ENCODE results near the gene ADGRG3. TPM values are rescaled to one million over a fixed set of nuclear protein-coding genes. Genes with fewer than 3 reads are reported as not detected.
A peak's percentile ranks its signal among the peaks of the same experiment; 100 is the strongest.

Gene ADGRG3
- total and polyA plus RNA-seq, 2 of the 13 experiments (the other 11 are each of a cell fraction or from before 2014, with no cell fraction given): 2.7 to 11.8 TPM

DNA sequence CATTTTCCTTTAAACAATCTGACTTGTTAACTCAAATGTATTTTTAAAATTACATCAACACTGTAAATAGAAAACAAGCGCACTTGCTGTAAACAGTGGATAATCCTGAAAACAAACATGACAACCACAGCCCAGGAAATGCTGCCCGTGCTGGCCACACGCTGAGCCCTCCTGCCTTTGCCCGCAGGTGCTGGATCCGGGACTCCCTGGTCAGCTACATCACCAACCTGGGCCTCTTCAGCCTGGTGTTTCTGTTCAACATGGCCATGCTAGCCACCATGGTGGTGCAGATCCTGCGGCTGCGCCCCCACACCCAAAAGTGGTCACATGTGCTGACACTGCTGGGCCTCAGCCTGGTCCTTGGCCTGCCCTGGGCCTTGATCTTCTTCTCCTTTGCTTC is 6.6 kb upstream of the ADGRG3 start (continued):
- TF ChIP-seq ZNF292 (CRISPR knock-in tag; IDR thresholded peaks at IDR 0.05; ENCODE audit: borderline replicate concordance, low read depth) (peak; percentile 48; the same call in 1 of the 2 replicates), KDM5B (CRISPR knock-in tag; IDR thresholded peaks at IDR 0.05; ENCODE audit: borderline replicate concordance) (peak; percentile 34; the same call in 1 of the 2 replicates), PHF20 (CRISPR knock-in tag; IDR thresholded peaks at IDR 0.05) (peak; percentile 47; the same call in 1 of the 2 replicates), ZNF563 (CRISPR knock-in tag; IDR thresholded peaks at IDR 0.05) (no peak), KLF11 (CRISPR knock-in tag; IDR thresholded peaks at IDR 0.05) (no peak), SPEN (CRISPR knock-in tag; IDR thresholded peaks at IDR 0.05; ENCODE audit: low read depth) (peak; percentile 17; the same call in 1 of the 2 replicates), RFXANK (CRISPR knock-in tag; IDR thresholded peaks at IDR 0.05) (no peak), HIVEP1 (CRISPR knock-in tag; IDR thresholded peaks at IDR 0.05) (0 out of 2 replicates have a peak, but pooled peaks have one; percentile 15), PHF21A (CRISPR knock-in tag; IDR thresholded peaks at IDR 0.05) (0 out of 2 replicates have a peak, but pooled peaks have one; percentile 23), FOXP1 (IDR thresholded peaks at IDR 0.05) (no peak), FOXP1 (CRISPR knock-in tag; IDR thresholded peaks at IDR 0.05) (peak; percentile 43; the same call in 1 of the 2 replicates), SALL1 (CRISPR knock-in tag; IDR thresholded peaks at IDR 0.05) (0 out of 2 replicates have a peak, but pooled peaks have one; percentile 5), PHF5A (CRISPR knock-in tag; IDR thresholded peaks at IDR 0.05; ENCODE audit: low read depth, unreplicated experiment) (peak; percentile 26), ESRRA (CRISPR knock-in tag; IDR thresholded peaks at IDR 0.05; ENCODE audit: low read depth) (0 out of 2 replicates have a peak, but pooled peaks have one; percentile 16), NCOA1 (CRISPR knock-in tag; IDR thresholded peaks at IDR 0.05) (no peak)
- TF ChIP-seq, protein P1, sequence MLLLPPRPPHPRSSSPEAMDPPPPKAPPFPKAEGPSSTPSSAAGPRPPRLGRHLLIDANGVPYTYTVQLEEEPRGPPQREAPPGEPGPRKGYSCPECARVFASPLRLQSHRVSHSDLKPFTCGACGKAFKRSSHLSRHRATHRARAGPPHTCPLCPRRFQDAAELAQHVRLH (CRISPR knock-in tag; IDR thresholded peaks at IDR 0.05; ENCODE audit: borderline replicate concordance, low read depth): 0 out of 2 replicates have a peak, but pooled peaks have one; percentile 15
- TF ChIP-seq, protein P2, sequence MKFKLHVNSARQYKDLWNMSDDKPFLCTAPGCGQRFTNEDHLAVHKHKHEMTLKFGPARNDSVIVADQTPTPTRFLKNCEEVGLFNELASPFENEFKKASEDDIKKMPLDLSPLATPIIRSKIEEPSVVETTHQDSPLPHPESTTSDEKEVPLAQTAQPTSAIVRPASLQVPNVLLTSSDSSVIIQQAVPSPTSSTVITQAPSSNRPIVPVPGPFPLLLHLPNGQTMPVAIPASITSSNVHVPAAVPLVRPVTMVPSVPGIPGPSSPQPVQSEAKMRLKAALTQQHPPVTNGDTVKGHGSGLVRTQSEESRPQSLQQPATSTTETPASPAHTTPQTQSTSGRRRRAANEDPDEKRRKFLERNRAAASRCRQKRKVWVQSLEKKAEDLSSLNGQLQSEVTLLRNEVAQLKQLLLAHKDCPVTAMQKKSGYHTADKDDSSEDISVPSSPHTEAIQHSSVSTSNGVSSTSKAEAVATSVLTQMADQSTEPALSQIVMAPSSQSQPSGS (CRISPR knock-in tag; IDR thresholded peaks at IDR 0.05): no peak
- TF ChIP-seq, protein P3, sequence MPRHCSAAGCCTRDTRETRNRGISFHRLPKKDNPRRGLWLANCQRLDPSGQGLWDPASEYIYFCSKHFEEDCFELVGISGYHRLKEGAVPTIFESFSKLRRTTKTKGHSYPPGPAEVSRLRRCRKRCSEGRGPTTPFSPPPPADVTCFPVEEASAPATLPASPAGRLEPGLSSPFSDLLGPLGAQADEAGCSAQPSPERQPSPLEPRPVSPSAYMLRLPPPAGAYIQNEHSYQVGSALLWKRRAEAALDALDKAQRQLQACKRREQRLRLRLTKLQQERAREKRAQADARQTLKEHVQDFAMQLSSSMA (CRISPR knock-in tag; IDR thresholded peaks at IDR 0.05): 0 out of 2 replicates have a peak, but pooled peaks have one; percentile 60
- TF ChIP-seq, protein P4, sequence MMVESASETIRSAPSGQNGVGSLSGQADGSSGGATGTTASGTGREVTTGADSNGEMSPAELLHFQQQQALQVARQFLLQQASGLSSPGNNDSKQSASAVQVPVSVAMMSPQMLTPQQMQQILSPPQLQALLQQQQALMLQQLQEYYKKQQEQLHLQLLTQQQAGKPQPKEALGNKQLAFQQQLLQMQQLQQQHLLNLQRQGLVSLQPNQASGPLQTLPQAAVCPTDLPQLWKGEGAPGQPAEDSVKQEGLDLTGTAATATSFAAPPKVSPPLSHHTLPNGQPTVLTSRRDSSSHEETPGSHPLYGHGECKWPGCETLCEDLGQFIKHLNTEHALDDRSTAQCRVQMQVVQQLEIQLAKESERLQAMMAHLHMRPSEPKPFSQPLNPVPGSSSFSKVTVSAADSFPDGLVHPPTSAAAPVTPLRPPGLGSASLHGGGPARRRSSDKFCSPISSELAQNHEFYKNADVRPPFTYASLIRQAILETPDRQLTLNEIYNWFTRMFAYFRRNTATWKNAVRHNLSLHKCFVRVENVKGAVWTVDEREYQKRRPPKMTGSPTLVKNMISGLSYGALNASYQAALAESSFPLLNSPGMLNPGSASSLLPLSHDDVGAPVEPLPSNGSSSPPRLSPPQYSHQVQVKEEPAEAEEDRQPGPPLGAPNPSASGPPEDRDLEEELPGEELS (CRISPR knock-in tag; IDR thresholded peaks at IDR 0.05): 0 out of 2 replicates have a peak, but pooled peaks have one; percentile 20
- TF ChIP-seq, protein P5, sequence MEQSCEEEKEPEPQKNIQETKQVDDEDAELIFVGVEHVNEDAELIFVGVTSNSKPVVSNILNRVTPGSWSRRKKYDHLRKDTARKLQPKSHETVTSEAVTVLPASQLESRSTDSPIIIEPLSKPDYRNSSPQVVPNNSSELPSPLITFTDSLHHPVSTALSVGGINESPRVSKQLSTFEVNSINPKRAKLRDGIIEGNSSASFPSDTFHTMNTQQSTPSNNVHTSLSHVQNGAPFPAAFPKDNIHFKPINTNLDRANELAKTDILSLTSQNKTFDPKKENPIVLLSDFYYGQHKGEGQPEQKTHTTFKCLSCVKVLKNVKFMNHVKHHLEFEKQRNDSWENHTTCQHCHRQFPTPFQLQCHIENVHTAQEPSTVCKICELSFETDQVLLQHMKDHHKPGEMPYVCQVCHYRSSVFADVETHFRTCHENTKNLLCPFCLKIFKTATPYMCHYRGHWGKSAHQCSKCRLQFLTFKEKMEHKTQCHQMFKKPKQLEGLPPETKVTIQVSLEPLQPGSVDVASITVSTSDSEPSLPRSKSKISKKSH (CRISPR knock-in tag; IDR thresholded peaks at IDR 0.05; ENCODE audit: borderline replicate concordance): 0 out of 2 replicates have a peak, but pooled peaks have one; percentile 14
- TF ChIP-seq, protein P6, sequence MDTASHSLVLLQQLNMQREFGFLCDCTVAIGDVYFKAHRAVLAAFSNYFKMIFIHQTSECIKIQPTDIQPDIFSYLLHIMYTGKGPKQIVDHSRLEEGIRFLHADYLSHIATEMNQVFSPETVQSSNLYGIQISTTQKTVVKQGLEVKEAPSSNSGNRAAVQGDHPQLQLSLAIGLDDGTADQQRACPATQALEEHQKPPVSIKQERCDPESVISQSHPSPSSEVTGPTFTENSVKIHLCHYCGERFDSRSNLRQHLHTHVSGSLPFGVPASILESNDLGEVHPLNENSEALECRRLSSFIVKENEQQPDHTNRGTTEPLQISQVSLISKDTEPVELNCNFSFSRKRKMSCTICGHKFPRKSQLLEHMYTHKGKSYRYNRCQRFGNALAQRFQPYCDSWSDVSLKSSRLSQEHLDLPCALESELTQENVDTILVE (CRISPR knock-in tag; IDR thresholded peaks at IDR 0.05): no peak
- TF ChIP-seq, protein P7, sequence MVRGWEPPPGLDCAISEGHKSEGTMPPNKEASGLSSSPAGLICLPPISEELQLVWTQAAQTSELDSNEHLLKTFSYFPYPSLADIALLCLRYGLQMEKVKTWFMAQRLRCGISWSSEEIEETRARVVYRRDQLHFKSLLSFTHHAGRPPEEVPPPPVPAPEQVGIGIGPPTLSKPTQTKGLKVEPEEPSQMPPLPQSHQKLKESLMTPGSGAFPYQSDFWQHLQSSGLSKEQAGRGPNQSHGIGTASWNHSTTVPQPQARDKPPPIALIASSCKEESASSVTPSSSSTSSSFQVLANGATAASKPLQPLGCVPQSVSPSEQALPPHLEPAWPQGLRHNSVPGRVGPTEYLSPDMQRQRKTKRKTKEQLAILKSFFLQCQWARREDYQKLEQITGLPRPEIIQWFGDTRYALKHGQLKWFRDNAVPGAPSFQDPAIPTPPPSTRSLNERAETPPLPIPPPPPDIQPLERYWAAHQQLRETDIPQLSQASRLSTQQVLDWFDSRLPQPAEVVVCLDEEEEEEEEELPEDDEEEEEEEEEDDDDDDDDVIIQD (CRISPR knock-in tag; IDR thresholded peaks at IDR 0.05; ENCODE audit: low read depth): no peak; the same call in 1 of the 2 replicates

All from HepG2 (cell line).